Muscle layer of colon (tissue), 2 donors: ENCODE data around the gene PLA2G15.

ENCODE experiments used
- H3K27ac ChIP-seq: one replicate; pipeline ENCODE4 v1.7.0; 2013; ENCODE audit warnings: low read depth, mild to moderate bottlenecking, low read length, moderate library complexity
- H3K27me3 ChIP-seq, 2 donors: one replicate each; pipeline ENCODE4 v1.7.0; 2013; ENCODE audit warnings: low read length in 2 of 2, mild to moderate bottlenecking in 2 of 2; ENCODE audit not compliant: insufficient read depth in 2 of 2, control insufficient read depth in 1 of 2
- H3K36me3 ChIP-seq: one replicate; pipeline ENCODE4 v1.7.0; 2013; ENCODE audit warnings: mild to moderate bottlenecking, low read length; ENCODE audit not compliant: insufficient read depth
- H3K4me1 ChIP-seq: one replicate; pipeline ENCODE4 v1.7.0; 2013; ENCODE audit warnings: mild to moderate bottlenecking, low read length; ENCODE audit not compliant: insufficient read depth
- H3K4me3 ChIP-seq, 2 donors: one replicate each; pipeline ENCODE4 v1.7.0; 2013; ENCODE audit warnings: low read length in 2 of 2, low read depth in 1 of 2, mild to moderate bottlenecking in 1 of 2, moderate library complexity in 1 of 2
- H3K9ac ChIP-seq: one replicate; pipeline ENCODE4 v1.7.0; 2013; ENCODE audit warnings: low read length
- H3K9me3 ChIP-seq: one replicate; pipeline ENCODE4 v1.7.0; 2013; ENCODE audit warnings: mild to moderate bottlenecking, low read length
- donor health status: abdominal sarcoma.
- donor health status: Adenocarcinoma of cecum.

The PLA2G15 gene

DNA sequence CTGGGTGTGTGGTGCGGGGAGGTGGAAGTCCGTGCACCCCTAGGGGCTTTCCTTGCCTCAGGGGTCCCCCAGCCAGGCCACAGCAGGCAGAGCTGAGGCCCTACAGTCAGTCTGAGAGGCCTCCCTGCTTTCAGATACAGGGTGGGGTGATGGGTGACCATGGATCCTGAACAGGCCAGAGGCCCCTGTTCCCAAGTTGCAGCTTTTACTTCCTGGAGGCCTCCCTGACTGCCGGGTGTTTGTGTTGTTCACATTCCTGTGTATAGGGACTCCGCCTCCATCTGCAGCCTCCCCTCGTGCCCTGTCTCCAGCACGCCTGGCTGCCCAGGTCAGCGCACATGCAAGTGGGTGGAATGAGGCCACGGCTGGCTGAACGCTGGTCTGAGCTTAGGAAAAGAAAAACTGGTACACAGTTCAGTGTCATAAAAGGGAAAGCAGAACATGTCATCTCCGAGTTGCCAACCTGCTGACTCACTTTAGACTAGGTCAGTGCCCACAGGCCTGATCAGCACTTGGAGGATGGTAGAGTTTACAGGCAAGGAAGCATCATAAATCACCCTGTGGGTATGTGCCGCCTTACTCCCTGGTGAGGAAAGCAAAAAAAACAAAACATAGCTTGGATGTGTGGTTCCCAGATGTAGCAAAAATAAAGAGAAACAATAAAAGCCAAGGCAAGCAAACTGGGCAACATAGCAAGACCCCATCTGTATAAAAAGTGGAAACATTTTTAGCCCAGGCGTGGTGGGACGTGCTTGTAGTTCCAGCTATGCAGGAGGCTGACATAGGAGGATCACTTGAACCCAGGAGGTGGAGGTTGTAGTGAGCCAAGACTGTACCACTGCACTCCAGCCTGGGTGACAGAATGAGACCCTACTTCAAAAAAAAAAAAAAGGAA is 13.0 kb downstream of the PLA2G15 start:
- Histone ChIP-seq H3K36me3 (peaks cover 45% of the 10 kb centered on the region), H3K4me1 (peaks cover 30% of the 10 kb centered on the region), H3K9ac (peak overlapping the region; percentile 50), H3K9me3 (no peaks in the 10 kb centered on the region), H3K4me3 (no peak overlapping the region), H3K27ac (peak overlapping the region; percentile 69), H3K27me3 (no peaks in the 10 kb centered on the region)

DNA sequence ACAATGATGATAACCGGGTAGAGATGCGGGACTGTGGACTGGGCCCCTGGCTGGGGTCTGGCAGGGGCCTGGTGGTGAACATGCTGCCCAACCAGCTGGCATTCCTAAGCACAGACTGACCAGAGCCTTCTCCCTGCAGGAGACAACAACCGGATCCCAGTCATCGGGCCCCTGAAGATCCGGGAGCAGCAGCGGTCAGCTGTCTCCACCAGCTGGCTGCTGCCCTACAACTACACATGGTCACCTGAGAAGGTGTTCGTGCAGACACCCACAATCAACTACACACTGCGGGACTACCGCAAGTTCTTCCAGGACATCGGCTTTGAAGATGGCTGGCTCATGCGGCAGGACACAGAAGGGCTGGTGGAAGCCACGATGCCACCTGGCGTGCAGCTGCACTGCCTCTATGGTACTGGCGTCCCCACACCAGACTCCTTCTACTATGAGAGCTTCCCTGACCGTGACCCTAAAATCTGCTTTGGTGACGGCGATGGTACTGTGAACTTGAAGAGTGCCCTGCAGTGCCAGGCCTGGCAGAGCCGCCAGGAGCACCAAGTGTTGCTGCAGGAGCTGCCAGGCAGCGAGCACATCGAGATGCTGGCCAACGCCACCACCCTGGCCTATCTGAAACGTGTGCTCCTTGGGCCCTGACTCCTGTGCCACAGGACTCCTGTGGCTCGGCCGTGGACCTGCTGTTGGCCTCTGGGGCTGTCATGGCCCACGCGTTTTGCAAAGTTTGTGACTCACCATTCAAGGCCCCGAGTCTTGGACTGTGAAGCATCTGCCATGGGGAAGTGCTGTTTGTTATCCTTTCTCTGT is 14.0 kb downstream of the PLA2G15 start:
- Histone ChIP-seq H3K4me3 (no peak overlapping the region), H3K9ac (no peak overlapping the region), H3K27me3 (no peaks in the 10 kb centered on the region), H3K27ac (no peak overlapping the region), H3K36me3 (peaks cover 40% of the 10 kb centered on the region), H3K4me1 (peaks cover 35% of the 10 kb centered on the region), H3K9me3 (no peaks in the 10 kb centered on the region)

DNA sequence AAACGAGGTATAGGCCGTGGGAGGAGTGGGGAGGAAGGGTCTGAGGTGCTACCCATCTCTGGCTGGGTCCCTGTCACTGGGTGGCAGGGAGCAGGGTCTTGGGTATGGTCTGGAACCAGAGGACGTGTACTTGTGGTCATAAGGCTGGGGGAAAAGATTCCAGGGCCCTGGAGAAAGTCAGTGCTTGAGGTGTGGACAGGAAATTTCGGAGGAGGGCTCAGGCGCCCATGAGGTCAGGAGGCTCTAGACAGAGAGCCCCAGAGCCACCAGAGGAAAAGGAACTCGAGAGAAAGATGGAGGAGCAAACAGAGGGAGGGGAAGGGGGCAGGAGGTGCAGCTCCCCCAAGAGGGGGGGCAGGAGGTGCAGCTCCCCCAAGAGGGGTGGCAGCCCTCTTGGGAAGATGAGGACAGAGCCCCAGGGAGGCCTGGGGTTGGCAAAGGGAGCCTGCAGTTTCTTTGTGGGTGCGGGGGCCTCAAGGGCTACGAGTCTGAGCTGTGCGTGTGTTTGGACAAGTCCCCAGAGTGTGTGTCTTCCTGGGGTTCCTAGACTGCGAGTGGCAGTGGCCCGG is 18.5 kb downstream of the PLA2G15 start:
- Histone ChIP-seq H3K9me3 (no peaks in the 10 kb centered on the region), H3K4me1 (peaks cover 30% of the 10 kb centered on the region), H3K9ac (no peak overlapping the region), H3K4me3 (peak overlapping the region; percentile 58 to 72), H3K27me3 (no peaks in the 10 kb centered on the region), H3K36me3 (peaks cover 24% of the 10 kb centered on the region), H3K27ac (peak overlapping the region; percentile 88)

DNA sequence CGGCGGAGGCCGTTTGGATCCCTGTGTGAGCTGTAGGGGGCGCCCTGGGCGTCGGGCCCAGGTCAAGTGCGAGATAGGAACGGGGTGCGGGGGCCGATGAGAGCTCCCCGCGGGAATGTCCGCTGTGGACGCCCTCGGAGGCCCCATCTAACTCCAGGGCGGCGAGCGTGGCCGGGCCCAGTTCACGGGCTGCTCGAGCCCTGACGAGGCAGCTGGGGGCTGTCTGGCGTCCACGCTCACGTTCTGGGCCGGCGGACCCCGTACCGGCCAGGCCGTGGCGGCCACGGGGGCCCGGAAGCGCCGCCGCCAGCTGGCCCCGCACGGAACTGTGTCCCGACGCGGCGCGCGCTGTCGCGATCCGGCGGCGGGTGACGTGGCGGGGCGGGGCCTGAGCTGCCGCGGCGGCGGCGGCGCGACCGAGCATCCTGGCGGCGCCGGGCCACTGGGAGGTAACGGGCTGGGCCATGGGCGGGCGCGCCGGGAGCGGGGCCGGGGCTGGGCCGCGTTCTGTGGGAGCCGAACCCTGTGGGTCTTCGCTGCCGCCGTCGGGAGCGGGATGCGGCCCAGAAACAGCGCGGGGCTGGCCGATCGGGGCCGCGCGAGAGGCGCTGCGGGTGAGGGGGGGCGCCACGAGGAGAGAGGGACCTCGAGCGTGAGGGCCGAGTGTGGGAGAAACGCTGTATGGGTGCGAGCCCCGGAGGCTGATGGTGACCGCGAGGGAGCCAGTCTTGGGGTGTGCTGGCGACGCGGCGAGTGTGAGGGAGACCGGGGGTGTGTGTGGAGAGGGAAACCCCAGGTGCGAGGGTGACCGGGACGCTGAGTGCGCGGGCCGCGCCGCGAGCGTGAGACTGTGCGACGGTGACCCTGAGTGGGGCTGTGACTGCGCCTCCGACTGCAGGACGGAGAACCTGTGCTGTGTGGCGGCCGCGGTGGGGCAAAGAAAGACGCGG is 19.2 kb downstream of the PLA2G15 start, which contains the start of gene SLC7A6:
SLC7A6 (plus strand) TSS at position 399 of the 950 bp plus-strand sequence. CDS start 10,201 bp downstream, outside the sequence.
- no peaks in the 10 kb centered on the region for H3K9me3 ChIP-seq

DNA sequence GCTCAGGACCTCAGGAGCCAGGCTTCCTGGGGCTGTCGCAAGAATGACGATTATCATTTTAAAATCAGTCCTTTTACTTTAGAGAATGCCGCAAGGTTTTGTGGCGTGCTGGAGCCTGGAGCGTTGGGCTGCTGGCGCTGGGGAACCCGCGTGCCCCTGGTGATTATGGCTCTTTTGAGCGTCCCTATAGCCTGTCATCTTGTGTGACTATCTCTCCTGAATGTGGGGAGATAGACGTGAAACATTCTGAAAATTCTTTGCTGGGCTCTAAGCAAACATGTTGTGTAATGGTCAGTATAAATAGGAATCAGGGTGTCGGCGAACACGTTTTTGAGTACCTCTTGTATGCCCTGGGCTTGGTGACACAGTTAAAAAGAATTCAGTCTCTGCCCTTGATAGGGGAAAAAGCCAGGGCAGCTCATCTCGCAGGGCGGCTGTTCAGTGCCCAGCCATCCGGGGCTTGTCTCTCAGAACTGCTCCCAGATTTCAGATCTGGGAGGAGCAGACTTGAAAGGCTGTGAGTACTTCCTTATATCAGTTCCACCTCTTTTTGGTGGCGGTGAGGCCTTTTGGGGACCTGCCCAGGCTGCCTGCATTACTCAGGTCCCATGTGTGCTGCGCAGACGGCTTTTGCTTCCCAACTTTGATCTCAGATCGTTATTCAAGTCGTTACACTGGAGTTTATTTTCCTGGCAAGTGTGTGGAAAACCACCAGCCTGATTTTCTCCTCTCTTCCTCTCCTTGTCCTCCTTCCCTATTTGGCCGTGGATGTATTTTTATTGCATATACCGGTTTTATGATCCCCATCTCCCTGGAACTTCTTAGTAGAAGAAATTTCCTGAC is 20.1 kb downstream of the PLA2G15 start:
- Histone ChIP-seq H3K36me3 (peaks cover 8% of the 10 kb centered on the region), H3K27ac (peak overlapping the region; percentile 88), H3K4me1 (peaks cover 32% of the 10 kb centered on the region), H3K9me3 (no peaks in the 10 kb centered on the region), H3K9ac (peak overlapping the region; percentile 79), H3K27me3 (no peaks in the 10 kb centered on the region), H3K4me3 (peak overlapping the region; percentile 72 to 82)

More for the DNA sequence above, 19.2 kb downstream of the PLA2G15 start, which contains the start of gene SLC7A6:
- peak within 1 kb of the TSS; percentile 79 for H3K9ac ChIP-seq
- H3K4me3 ChIP-seq = peak within 1 kb of the TSS; percentile 72 to 82
- H3K4me1 ChIP-seq = peaks cover 31% of the 10 kb centered on the region
- peaks cover 17% of the 10 kb centered on the region for H3K36me3 ChIP-seq
- H3K27me3 ChIP-seq = no peaks in the 10 kb centered on the region
- peak within 1 kb of the TSS; percentile 88 for H3K27ac ChIP-seq

DNA sequence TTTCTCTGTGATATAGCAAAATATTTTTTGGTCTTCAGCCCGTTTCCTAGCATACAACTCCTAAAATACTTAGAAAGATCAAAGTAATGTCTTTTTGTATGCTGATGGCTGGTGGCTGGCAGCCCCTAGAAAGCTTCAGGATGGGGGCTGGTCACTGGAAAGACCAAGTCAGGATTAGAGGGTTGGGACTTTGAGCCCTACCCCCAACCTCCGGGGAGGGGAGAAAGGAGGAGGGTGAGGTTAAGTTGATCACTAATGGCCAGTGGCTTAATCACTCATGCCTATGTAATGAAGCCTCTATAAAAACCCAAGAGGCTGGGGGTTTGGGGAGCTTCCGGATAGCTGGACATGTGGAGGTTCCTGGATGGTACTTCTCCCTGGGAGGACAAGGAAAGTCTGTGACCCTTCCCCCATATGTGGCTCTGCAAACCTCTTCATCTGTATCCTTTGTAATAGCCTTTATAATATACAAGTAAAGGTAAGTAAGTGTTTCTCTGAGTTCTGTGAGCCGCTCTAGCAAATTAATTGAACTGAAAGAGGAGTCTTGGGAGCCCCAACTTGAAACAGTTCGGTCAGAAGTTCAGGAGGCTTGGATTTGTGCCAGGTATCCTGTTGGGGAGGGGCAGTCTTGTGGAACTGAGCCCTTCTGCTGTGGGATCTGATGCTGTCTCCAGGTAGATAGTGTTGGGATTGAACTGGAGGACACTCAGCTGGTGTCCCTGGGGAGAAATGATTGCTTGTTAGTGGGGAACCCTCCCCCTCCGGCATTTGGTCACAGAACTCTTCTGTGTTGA is 22.6 kb downstream of the PLA2G15 start:
- no peak overlapping the region for H3K4me3 ChIP-seq
- H3K9me3 ChIP-seq = no peaks in the 10 kb centered on the region
- no peak overlapping the region for H3K9ac ChIP-seq
- H3K4me1 ChIP-seq = peaks cover 23% of the 10 kb centered on the region
- no peak overlapping the region for H3K27ac ChIP-seq
- H3K27me3 ChIP-seq = no peaks in the 10 kb centered on the region
- H3K36me3 ChIP-seq = no peaks in the 10 kb centered on the region

DNA sequence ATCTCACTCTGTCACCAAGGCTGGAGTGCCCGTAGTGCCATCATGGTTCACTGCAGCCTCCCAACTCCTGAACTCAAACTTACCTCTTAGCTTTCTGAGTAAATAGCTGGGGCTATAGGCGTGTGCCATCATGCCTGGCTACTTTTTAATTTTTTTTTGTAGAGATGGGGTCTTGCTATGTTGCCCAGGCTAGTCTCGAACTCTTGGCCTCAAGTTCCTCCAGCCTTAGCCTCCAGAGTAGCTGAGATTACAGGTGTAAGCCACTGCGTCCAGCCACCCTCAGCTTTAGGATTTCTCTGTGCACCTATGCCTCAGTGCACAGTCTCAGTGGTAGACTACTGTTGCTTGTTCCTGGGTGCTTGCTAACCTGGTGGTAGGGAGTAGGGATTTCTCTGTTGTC is 24.6 kb downstream of the PLA2G15 start:
- no peak overlapping the region for H3K27ac ChIP-seq
- no peak overlapping the region for H3K9ac ChIP-seq
- no peaks in the 10 kb centered on the region for H3K9me3 ChIP-seq
- peaks cover 7% of the 10 kb centered on the region for H3K36me3 ChIP-seq
- H3K27me3 ChIP-seq = no peaks in the 10 kb centered on the region
- H3K4me3 ChIP-seq = no peak overlapping the region
- H3K4me1 ChIP-seq = peaks cover 18% of the 10 kb centered on the region

DNA sequence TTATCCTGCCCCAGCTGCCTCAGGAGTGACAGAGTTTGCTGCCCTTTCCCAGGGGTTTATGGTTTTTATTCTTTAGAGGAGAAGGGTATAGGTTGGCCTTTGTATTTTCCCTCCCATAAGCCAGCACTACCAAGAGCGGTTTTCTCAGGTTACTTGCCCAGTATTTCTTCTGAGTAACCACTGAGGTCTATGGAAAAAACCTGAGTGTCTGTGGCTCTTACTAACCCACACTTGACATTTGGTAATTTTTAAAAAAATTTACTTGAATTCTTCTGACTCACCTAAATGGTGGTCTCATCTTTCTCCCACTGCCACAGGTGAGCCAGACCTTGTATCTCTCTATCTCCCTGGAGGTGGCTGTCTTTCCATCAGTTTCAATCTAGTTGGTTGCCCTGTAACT is 25.2 kb downstream of the PLA2G15 start:
- Histone ChIP-seq H3K36me3 (peaks cover 7% of the 10 kb centered on the region), H3K4me1 (peaks cover 18% of the 10 kb centered on the region), H3K27ac (no peak overlapping the region), H3K9ac (no peak overlapping the region), H3K27me3 (no peaks in the 10 kb centered on the region), H3K9me3 (no peaks in the 10 kb centered on the region), H3K4me3 (no peak overlapping the region)

DNA sequence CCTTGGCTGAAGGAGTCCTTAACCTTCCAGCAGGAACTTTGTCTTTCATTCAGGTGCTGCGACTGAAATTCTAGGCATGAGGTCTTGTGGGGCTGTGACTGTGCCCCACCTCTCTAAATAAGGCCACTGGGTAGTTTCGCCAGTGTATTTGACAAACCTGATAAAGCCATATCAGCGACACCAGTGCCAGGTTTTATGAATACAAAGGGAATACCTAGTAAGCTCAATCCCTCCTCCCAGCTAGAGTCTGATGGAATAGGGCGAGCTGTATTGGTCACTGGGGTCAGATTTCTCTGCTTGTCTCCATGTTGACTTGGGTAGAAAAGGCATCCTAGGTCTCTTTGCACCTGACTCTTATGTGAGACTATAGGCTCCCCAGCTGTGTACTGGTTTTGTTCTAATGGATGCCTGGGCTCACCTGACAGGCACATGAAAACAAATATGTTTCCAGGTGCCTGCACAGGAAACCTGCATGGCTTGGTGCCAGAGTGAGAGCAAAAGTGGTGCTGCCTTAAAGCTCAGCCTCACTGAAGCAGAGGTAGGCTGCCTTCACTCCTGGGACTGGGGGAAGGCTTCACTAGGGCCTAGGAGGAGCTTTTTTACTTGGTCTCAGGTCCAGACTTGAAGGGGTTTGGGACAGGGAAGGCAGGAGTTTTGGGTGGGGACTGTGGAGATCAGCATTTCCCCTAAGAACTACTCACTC is 27.5 kb downstream of the PLA2G15 start:
- H3K36me3 ChIP-seq = peaks cover 7% of the 10 kb centered on the region

More for the DNA sequence above, 27.5 kb downstream of the PLA2G15 start:
- Histone ChIP-seq H3K9ac (no peak overlapping the region), H3K27ac (no peak overlapping the region), H3K4me3 (no peak overlapping the region), H3K27me3 (no peaks in the 10 kb centered on the region), H3K4me1 (peaks cover 22% of the 10 kb centered on the region), H3K9me3 (no peaks in the 10 kb centered on the region)
